BJ (cell line): ENCODE data around the gene APOL4. TPM values are rescaled to one million over a fixed set of nuclear protein-coding genes. Genes with fewer than 3 reads are reported as not detected.

Source experiments
- CTCF ChIA-PET: fragments of 350-600 bp; formaldehyde crosslinking; extraction: SDS; loops from one replicate; lab custom pipeline; 2021; ENCODE audit warnings: antibody characterized with exemption, inconsistent platforms; lab: Yijun Ruan, JAX
- POLR2A ChIA-PET: fragments of 300-600 bp; sonication (Branson Sonifier 250); formaldehyde crosslinking; extraction: SDS; loops from one replicate; lab custom pipeline; 2021; ENCODE audit warnings: antibody characterized with exemption; lab: Charles Lee
- DNase-seq: peaks from one replicate; pipeline ENCODE4 v3.0.0-alpha.2; 2011; ENCODE audit warnings: low read depth
- H3K27me3 ChIP-seq: 2 replicates; pipeline ENCODE4 v1.6.0; 2011; ENCODE audit warnings: low read length; ENCODE audit not compliant: control insufficient read depth, insufficient read depth
- H3K36me3 ChIP-seq: 2 replicates; pipeline ENCODE4 v1.5.1; 2011; ENCODE audit warnings: low read length; ENCODE audit not compliant: control insufficient read depth, insufficient read depth
- H3K4me3 ChIP-seq: 2 replicates; pipeline ENCODE4 v1.5.1; 2011; ENCODE audit warnings: low read depth, mild to moderate bottlenecking, control low read depth, low read length
- CTCF ChIP-seq: IDR thresholded peaks from 2 replicates; pipeline ENCODE4 v1.5.1; 2011; ENCODE audit warnings: low read depth, mild to moderate bottlenecking, control low read depth, inconsistent platforms, low read length, moderate library complexity; ENCODE audit not compliant: insufficient read depth
- polyA plus RNA-seq: library from polyadenylated mRNA; depleted of rRNA; stranded (reverse); fragments of >200 nt; gene quantifications from 2 replicates; pipeline ENCODE4 v1.2.3, GENCODE V29; 2011; rRNA removed

The APOL4 gene
- polyA plus RNA-seq, 1 experiment: 0.16 TPM

DNA sequence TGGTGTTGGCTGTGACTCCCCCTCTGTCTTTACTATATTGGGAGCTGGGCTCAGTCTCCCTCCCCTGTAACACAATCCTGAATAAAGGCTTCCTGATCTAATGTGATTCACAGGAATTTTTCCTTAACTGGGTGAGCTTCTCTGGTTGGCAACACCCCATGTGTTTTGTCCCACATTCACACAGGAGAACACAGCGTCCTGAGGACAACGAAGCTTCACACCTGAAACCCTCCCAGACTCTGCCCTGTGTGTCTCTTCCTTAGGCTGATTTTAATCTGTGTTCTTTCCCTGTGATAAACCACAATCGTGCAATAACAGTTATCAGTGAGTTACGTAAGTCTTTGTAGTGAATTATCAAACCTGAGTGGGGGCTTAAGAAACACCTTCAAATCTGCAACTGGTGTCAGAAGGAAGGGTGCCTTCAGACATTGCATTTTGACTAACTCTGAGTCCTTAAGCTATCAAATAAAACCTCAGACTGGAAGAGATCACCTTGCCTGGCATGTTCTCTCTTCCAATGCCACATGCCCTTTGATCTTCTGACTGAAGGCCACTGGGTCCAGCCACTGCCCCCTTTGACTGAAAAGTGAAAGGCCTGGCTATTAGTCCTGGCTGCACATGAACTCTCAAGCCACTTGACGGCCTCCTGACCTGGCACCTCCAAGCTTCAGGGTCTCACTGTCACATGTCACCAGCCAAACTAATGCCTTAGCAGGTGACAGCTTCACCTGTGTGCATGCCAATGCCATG, 58.4 kb downstream of the APOL4 start:
- TF ChIP-seq CTCF: no peak
- ChIA-PET POLR2A (no interaction called here), CTCF (interaction anchor here (0.9 to 9.9 kb wide), 4 partner anchors 19 to 343 kb away, joined by 3 to 166 read pairs (median 4); no protein-coding TSS in a partner anchor)

DNA sequence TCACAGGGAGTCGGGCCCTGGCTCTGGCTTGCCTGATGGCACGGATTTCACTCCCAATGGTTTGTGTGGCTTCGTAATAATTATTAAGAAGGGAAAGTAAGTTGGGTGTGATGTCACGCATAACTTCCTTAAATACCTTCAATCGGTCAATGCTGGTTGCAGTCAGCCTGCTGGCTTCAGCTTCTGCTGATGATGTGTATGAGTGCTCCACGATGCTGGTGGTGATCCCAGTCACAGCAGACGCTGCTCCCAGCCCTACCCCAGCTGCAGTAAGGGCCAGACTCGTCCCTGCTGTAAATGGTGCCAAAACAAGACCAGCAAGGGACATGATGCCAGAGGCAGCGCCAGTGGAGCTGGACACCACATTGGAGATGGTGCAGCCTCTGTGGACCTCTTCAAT, 60.1 kb downstream of the APOL4 start:
- Histone ChIP-seq H3K4me3 (no peak overlapping the region), H3K36me3 (no peaks in the 10 kb centered on the region), H3K27me3 (peaks cover 4% of the 10 kb centered on the region)
- POLR2A ChIA-PET: no interaction called here
- CTCF ChIA-PET: interaction anchor here (0.9 to 9.9 kb wide), 8 partner anchors 11 to 98 kb away, joined by 3 to 166 read pairs (median 4); partner anchors contain the start of gene APOL2
- no peak for DNase-seq
- TF ChIP-seq CTCF: no peak

More for the DNA sequence above, 58.4 kb downstream of the APOL4 start:
- Histone ChIP-seq H3K4me3 (no peak overlapping the region), H3K27me3 (peaks cover 3% of the 10 kb centered on the region), H3K36me3 (no peaks in the 10 kb centered on the region)
- DNase-seq: no peak

Other genes with a start within 250 kb of the APOL4 start
- 221 and 222 TPM in 2 replicates for gene RBFOX2, start 173.0 kb downstream of the APOL4 start, polyA plus RNA-seq
- gene APOL3, start 41.1 kb downstream of the APOL4 start, polyA plus RNA-seq: 4.9 and 6.7 TPM in 2 replicates
- 24.5 and 27.8 TPM in 2 replicates for gene APOL2, start 37.7 kb upstream of the APOL4 start, polyA plus RNA-seq
- gene APOL1, start 51.3 kb upstream of the APOL4 start, polyA plus RNA-seq: 1.5 and 1.9 TPM in 2 replicates
- 262 and 340 TPM in 2 replicates for gene MYH9, start 186.2 kb upstream of the APOL4 start, polyA plus RNA-seq